Measurements from ENCODE around the gene FBLN1. TPM values are rescaled to one million over a fixed set of nuclear protein-coding genes. Genes with fewer than 3 reads are reported as not detected.

FBLN1 gene
- total and polyA plus RNA-seq, 9 of the 15 experiments (the other 6 are each of a cell fraction or from before 2014, with no cell fraction given): 0.66 TPM; not detected in 8

- TF ChIP-seq REST (IDR thresholded peaks at IDR 0.05; ENCODE audit: borderline replicate concordance) (no peak), REST (CRISPR knock-in tag; IDR thresholded peaks at IDR 0.05; ENCODE audit: low read depth) (no peak), GATA2 (CRISPR knock-in tag; IDR thresholded peaks at IDR 0.05) (no peak), GABPA (tag; conservative IDR thresholded peaks at IDR 0.05; ENCODE audit: low read depth) (0 out of 2 replicates have a peak, but pooled peaks have one; percentile 23), ZNF280B (CRISPR knock-in tag; IDR thresholded peaks at IDR 0.05) (no peak), ETV6 (IDR thresholded peaks at IDR 0.05; ENCODE audit: borderline replicate concordance in 1 of 2, low read depth in 2 of 2, low read length in 1 of 2) (no peak), ETV6 (CRISPR knock-in tag; IDR thresholded peaks at IDR 0.05; ENCODE audit: borderline replicate concordance) (no peak), TAF15 (IDR thresholded peaks at IDR 0.05; ENCODE audit: low read depth, low read length) (no peak), MITF (IDR thresholded peaks at IDR 0.05) (no peak), PTTG1 (tag; IDR thresholded peaks at IDR 0.05; ENCODE audit: low read depth) (no peak), SMAD1 (IDR thresholded peaks at IDR 0.05; ENCODE audit: low read depth, low read length, partially characterized antibody) (no peak), TFAP4 (CRISPR knock-in tag; IDR thresholded peaks at IDR 0.05; ENCODE audit: borderline replicate concordance) (no peak), ZNF561 (CRISPR knock-in tag; conservative IDR thresholded peaks at IDR 0.05) (no peak), ZNF79 (CRISPR knock-in tag; IDR thresholded peaks at IDR 0.05; ENCODE audit: low read depth) (no peak), BCOR (IDR thresholded peaks at IDR 0.05) (peak; percentile 70)
Observed at GRCh38 chr22:45638834-45639746, 136.4 kb downstream of the FBLN1 start (continued).

Measured in K562 (cell line).